Measurements from ENCODE around the gene UNC13D. TPM values are rescaled to one million over a fixed set of nuclear protein-coding genes. Genes with fewer than 3 reads are reported as not detected.
"Not testable (repeated sequence)": the region's sequence is repeated elsewhere in the genome, so short reads cannot be mapped to it uniquely, and the experiment has no call there.

UNC13D gene
- total RNA-seq, 1 donor from 2014 or later = 7.3 TPM

DNA sequence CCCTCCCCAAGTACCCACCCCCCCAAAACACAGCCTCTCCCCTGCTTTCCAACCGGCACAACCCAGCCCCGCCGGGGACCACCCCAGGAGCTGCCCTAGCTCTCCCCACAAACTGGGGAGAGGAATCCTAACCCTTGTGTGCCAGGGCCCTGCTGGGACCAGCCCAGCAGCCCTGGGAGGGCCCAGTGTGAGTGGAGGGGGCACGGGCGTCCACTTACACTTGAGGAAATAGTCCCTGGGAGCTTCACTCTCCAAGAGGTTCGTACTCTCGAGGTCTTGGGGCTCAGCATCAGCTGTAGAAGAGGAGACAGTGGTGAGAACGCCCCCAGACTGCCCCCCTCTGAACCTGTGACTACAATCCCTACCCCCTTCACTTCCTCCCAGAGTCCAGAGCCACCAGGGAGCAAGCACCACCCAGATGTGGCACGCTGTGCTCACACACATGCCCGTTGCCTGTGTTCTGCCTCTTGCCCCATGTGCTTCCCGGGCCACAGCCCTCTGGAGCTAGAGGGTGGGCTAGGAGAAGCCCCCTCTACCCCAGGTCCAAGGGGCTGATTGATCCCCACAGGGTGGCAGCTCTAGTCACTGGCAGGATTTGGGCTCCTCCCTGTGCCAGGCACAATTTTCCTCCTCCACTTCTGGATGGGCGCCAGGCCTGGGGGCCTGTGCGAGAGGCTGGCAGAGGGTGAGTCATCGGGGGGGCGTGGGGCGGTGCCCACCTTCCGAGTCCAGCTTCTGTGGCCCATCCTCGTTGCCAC, 31.2 kb upstream of the UNC13D start:
- DNase-seq (ENCODE audit: low read depth, low spot score) = no peak

DNA sequence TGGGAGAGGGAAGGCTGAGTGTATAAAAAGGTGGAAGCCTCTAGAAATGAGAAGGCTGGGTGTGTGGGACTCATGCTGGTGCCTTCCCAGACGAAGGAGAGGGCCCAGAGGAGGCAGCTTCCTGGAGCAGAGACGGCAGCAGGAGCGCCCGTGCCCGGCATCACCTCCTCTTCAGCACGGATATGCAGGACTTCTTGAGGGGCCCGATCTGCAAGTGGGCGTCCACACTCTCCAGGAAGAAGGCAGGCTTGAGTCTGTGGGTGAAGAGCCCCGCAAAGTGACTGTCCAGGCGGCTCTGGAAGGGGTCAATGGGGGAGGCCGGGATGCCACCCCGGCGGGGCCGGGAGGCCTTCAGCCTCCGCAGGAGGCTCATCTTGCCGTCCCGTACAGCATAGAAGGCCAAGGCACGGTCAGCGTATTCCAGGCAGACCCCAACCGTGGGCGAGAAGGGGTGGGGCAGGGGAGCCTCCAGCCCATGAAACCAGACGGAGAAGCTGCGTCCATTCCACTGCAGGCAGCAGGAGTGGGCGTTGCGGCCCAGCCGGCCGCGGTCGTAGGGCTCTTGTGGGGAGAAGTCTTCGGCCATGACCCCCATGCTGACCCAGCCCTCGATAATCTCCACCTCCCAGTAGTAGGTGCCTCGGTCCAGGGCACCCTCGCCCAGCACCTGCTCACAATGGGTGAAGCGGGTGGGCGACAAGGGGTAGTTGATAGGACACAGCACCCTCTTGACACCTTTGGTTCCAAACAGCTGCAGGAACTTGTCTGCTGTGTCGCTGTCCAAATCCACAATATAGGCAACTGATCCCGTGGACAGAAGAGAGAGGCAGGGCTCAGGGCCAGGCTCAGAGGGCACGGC, 30.3 kb upstream of the UNC13D start:
- DNase-seq (ENCODE audit: low read depth, low spot score) = no peak

DNA sequence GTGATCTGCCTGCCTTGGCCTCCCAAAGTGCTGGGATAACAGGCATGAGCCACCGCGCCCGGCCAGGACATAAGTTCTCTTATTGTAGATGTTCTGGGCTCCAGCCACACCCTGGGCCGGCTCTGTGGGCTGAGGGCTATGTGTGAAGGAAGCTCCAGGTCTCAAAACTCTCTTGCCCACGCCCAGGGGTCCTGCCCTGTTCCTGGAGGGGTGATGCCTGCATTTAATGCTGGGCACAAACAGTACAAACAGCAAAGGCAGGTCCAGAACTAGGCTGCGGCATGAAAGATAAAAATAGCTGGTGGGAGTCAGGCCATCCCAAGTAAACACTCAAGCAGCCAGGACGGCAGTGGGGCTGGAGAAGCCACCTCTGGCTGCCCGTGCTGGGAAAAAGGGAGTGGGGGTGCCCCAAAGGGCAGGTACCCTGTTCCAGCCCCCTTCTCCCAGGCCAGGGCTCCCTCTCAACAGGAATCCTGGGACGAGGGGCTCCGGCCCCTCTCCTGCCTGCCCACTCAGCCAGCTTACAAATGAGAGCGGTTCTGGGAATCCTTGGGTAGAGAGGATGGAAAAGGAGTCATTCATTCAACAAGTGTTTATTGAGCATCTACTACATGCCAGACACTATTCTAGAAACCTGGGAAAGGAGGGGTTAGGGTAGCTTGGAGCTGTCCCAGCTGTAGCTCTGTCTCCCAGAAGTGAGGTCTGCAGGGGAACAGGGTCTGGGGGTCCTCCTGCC, 29.6 kb upstream of the UNC13D start:
- DNase-seq (ENCODE audit: low read depth, low spot score) = no peak

DNA sequence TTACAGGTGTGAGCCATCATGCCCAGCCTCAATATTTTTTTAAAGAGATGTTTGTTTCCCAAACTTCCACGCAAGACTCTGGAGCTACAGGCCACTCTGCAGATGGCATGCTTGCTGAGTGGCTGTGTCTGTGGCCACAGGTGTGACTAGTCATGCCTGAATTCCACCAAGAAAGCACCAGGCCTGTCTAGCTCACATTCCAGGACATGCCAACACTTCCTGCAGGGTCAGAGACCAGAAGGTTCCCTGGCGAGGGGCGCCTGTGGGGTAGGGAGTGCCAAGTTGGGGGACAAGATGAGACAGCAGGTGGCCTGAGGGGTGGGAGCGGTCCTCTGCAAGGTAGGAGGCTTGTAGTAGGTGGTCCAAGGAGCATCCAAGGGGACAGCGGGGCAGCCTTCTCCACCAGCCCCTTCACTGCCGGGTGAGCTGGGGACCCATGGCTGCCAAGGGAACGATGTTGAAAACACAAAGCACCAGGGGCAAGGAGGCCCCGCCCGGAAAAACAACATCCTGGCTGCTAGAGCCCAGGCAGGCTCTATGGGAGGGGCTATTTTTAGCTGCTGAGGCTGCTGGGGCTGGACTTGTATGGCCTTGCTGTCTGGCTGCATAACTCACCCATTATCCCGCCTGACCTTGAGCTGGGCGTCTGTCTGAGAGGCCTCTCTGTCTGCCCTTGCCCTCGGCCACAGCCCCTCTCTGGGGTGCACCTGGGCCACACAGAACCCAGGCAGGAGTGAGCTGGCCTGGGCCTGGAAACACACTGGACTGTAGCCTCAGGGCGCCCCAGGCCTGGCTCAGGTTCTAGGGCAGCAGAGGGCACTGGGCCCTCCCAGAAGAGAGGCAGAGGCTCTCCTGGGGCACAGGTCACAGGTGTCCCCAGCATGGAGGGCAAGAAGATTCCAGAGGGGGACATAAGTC, 28.5 kb upstream of the UNC13D start:
- DNase-seq (ENCODE audit: low read depth, low spot score) = peak; percentile 88

DNA sequence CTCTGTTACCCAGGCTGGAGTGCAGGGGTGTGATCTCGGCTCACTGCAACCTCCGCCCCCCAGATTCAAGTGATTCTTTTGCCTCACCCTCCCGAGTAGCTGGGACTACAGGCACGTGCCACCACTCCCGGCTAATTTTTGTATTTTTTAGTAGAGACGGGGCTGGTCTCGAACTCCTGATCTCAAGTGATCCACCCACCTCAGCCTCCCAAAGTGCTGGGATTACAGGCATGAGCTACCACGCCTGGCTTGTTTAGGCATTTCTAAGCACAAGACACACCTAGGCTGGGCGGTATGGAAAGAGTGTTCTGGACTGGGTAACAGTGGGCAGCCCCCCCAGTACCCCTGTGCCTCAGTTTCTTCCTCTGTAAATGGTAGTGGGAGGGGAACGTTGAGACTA, 26.0 kb upstream of the UNC13D start:
- not testable (repeated sequence) for DNase-seq (ENCODE audit: low read depth, low spot score)

DNA sequence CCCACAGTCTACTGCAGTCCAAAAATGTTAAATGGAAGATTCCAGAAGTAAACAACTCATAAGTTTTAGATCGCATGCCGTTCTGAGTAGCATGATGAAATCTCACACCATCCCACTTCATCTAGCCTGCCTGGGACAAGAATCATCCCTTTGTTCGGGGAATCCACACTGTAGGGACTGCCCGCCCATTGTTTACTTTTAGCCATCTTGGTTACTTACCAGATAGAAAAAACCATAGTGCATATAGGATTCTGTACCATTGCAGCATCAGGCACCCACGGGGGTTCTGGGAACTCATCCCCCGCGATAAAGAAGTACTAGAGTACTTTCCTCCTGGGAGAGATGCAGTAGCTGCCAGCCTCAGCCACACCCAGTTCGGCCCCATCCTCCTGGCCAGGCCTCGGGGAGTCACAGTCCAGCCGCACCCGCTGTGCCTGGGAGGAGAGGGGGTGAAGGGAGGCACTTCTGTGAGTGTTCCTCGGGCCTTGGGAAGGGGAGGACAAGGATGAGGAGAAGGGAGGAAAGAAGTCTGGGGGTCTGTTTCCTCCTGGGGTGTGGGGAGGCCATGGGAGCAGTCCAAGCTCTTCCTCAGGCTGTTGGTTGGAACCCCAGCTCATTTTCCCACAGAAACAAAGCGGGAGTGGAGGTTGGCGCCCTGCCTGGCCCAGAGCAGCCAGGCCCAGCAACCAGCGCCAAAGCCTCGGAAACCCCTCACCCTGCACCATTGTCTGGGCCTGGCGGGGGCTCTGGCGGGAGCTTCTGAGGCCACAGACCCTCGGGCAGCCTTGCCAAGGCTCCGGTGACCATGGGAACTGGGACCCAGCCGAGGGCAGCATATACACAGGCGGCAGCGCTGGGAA, 25.3 kb upstream of the UNC13D start:
- no peak for DNase-seq (ENCODE audit: low read depth, low spot score)

DNA sequence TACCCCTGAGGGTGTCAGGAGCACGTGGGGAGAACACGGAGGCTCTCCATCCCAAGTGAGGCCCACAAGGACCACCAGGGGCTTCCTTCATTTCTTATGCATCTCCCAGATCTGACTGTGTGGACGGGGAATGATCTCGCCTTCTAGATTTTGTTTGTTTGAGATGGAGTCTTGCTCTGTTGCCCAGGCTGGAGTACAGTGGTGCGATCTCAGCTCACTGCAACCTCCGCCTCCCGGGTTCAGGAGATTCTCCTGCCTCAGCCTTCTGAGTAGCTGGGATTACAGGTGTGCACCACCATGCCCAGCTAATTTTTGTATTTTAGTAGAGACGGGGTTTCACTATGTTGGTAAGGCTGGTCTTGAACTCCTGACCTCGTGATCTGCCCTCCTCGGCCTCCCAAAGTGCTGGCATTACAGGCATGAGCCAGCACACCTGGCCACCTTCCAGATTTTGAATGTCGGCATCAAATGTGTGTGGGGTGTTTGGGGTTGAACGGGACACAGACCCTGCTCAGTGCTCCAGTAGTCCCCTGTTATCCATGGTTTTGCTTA, 24.6 kb upstream of the UNC13D start:
- not testable (repeated sequence) for DNase-seq (ENCODE audit: low read depth, low spot score)

DNA sequence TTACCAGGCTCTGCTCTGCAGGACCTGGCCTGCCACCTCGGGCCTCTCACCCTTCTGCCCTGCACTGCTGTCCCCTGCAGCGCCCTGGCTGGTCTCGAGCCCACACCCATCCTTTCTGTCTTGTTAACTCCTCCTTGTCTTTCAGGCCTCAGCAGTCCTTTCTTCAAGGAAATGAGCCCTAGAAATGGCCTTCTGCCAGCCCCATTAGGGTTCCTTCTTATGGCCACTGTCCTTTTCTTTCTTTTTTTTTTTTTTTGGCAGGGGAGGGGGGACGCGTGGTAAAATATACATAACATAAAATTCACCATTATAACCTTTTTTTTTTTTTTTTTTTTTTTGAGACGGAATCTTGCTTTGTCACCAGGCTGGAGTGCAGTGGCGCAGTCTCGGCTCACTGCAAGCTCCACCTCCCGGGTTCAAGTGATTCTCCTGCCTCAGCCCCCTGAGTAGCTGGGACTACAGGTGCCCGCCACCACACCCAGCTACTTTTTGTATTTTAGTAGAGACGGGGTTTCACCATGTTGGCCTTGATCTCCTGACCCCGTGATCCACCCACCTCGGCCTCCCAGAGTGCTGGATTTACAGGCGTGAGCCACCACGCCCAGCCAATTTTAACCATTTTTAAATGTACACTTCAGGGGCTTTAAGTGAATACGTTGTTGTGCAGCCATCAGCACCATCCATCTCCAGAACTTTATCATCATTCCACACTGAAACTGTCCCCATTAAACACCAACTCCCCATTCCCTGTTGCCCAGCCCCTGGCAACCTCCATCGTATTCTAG, 21.4 kb upstream of the UNC13D start:
- DNase-seq (ENCODE audit: low read depth, low spot score) = not testable (repeated sequence)

DNA sequence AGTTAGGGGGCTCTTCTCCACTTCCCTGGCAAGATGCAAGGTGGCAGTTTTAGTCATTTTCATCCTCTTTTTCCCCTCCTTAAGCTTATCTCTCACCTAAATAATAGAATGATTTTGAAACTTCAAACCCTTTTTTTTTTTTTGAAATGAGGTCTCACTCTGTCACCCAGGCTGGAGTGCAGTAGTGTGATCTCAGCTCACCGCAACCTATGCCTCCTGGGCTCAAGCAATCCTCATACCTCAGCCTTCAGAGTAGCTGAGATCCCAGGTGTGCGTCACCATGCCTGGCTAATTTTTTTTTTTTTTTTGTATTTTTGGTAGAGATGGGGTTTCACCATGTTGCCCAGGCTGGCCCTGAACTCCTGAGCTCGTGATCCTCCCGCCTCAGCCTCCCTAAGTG, 20.7 kb upstream of the UNC13D start:
- not testable (repeated sequence) for DNase-seq (ENCODE audit: low read depth, low spot score)

DNA sequence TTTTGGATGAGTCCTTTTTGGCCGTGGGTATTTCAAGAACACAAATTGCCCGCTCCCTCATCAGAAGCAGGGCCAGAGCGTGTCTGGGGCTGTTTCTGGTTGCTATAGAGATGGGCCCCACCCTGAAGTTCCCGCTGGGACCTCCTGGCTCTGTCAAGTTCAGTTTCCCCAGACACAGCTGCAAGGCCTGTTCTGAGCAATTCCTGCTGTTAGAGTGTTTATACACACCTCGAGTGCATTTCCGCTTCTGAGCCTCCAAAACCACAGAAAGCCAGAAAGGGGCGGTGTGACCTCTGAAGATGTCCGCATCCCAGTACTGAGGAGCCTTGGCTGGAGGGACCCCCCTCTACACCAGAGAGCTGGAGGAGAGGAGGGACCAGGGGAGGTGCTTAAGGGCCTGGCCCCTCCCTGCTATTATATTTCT, 20.3 kb upstream of the UNC13D start:
- DNase-seq (ENCODE audit: low read depth, low spot score) = no peak

DNA sequence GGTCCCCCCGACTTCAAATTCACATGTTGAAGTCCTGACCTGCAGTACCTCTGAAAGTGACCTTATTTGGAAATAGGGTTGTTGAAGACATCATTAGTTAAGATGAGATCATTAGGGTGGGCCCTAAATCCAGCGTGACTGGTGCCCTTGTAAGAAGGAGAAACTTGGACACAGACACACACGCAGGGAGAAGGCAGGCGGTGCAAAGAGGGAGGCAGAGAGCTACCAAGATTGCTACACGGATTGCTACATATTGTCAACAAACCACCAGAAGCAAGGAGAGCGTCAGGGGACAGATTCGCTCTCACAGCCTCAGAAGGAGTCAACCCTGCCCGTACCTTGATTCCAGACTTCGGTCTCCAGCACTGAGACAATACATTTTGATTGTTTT, 17.7 kb upstream of the UNC13D start:
- no peak for DNase-seq (ENCODE audit: low read depth, low spot score)

DNA sequence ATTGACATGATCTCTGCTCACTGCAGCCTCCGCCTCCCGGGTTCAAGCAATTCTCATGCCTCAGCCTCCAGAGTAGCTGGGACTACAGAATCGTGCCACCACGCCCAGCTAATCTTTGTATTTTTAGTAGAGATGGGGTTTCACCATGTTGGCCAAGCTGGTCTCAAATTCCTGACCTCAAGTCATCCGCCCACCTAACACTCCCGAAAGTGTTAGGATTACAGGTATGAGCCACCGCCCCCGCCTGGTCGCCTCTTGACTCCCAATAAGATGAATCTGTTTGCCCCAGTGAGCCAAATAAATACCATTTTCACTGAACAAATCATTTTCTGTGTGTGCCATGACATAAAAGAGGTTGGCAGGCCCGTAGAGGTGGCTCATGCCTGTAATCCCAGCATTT, 15.2 kb upstream of the UNC13D start:
- DNase-seq (ENCODE audit: low read depth, low spot score) = not testable (repeated sequence)

DNA sequence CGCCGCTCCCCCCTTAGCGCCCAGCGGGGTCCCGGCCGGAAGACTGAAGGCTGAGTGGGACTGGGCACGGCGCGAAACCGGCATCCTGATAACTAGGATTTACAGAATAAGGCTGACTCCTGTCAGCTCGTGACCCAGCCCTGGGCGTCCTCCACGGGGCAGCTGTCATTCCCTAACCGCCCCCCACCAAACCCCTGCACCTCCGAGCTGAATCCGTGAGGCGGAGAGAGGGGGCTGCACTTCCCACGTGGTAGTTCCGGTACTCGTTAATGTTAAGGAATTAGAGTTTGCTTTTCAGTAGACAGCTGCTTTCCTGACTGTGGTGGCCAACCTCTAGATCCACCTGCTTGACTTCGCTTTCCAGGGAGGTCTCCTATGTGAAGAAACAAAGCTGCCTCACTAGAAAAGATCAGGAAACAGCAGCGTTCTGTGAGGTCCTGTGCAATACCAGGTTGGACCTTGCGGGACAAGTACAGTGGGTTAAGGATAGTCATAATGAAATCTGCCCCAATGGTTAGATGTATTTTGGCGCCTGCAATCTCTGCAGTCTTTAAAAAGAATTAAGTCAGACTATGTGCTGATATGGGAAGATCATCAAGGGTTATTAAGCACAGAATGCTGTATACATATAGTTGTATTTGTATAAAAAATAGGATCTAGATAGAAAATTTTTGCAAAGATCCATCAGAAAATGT, 12.0 kb upstream of the UNC13D start:
- DNase-seq (ENCODE audit: low read depth, low spot score) = no peak

DNA sequence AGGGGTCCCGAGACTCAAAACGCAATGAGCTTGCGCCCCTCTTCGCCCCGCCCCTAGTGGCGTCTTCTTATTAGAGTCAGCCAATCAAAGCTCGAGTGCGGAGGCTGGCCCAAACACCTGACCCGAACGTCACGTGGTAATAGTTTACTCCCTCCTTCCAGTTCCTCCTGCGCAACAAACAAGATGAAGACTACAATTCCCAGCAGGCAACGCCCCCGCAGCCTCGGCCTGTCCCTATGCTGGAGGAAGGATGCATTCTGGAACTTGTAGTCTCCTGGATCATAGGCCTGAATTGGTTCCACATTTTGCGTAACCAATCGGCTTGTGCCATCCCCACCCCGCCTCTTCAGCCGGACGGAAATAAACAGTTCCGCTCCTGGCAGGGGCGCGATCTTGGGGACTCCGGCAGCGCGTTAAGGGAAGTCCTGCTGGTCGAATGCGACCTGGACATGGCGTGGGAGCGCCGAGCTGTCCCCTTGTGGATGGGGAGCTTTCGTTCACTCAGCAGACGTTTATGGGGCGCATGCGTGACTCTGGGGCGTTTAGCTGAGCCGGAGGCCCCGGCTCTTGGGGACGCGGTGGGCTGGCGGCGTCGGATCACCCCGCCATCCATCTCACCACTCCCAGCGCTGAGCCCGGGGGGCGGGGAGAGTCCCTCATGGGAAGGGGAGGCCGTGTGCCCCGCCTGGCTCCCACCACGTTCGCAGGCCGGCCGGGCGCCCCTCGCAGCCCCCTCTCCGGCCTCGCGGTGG, 11.3 kb upstream of the UNC13D start, which contains the start of gene WBP2:
Gene WBP2, minus strand, starts transcription at position 26 of the 752 bp plus-strand sequence. CDS start 38 bp downstream, outside the sequence.
- peak; percentile 100 for DNase-seq (ENCODE audit: low read depth, low spot score)

DNA sequence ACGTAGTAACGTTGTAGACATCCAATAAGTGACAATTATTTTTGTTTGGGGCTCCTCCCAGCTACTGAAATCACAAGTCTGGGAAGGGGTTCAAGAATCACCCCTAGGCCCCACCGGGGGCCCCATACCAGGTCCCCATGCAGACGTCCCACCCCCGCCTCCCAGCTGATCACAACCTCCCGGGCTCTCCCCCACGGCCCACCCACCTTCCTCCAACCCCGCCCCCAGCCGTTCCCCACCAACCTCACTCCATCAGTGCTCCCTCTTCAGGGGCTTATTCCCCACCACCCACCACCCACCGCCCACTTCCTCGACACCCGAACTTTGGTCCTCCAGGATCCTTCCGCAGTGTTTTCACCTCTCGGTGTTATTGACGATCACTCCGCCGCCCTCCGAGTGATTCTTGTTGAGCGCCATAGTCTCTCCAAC, 10.7 kb upstream of the UNC13D start:
- DNase-seq (ENCODE audit: low read depth, low spot score) = no peak

DNA sequence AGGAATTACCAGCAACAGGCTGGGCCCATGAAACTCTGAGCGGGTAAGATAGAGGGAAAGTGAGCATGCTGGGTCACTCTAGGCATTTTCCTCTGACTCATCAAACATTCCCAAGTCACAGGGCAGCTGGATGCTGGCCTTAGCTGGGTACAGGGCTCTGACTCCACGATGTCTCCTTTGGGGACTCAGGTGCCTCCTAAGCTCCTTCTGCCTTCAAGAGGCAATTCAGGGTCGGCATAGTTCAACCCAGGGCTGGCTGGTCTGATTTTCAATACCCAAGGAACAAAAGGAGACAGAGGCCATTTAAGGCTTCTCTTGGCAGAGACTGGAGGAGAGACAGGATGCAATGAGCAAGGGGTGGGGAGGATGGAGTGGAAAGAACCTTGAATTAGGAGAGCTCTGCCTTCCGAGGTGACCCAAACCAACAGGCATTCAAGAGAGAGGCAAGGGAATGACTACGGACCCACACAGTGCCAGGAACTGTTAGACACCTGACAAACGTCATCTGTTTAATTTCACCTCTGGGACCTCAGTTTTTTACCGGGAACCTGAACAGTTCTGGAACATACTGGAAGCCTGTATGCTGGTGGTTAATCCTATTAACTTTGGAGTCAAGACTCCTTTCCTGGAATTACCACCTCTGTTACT, 10.0 kb upstream of the UNC13D start:
- DNase-seq (ENCODE audit: low read depth, low spot score) = no peak

DNA sequence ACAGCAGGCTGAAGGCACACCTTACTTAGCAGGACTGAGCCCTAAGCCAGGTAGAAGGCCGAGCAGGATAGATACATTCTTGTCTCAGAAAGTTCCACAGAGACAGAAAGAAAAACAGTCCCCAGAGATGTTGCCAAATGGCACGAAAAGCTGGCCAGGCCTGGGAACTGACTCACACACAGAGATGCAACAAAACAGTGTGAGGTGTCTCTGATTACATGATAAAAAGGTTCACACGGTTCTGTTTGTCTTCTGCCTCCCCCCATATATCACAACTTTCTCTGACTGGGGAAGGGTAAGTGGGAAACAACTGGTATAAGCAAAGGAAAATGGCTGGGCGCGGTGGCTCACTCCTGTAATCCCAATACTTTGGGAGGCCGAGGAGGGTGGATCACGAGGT, 9.2 kb upstream of the UNC13D start:
- no peak for DNase-seq (ENCODE audit: low read depth, low spot score)

Measured in pulmonary artery endothelial cell (primary cell).